ENCODE measurements around the gene MRPL18. TPM values are rescaled to one million over a fixed set of nuclear protein-coding genes. Genes with fewer than 3 reads are reported as not detected.
A peak's percentile ranks its signal among the peaks of the same experiment; 100 is the strongest.

The MRPL18 gene
- total RNA-seq, 1 donor from 2014 or later: 29.0 TPM

DNA sequence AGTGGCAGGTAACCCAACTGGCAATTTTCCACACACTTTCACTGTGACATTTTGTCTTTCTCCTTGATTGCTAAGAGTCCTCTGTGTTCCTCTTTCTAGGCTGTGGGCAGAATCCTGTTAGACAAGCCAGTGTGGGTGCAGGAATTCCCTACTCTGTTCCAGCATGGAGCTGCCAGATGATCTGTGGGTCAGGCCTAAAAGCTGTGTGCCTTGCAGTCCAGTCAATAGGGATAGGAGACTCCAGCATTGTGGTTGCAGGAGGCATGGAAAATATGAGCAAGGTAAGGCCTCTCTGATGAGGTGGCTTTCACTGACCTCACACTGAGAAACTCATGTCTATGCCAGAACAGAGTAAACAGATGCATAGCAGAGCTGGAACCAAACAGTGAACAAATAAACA, 23.4 kb upstream of the MRPL18 start:
- no peak overlapping the region for H3K27ac Mint-ChIP-seq
- TF ChIP-seq, protein P1, sequence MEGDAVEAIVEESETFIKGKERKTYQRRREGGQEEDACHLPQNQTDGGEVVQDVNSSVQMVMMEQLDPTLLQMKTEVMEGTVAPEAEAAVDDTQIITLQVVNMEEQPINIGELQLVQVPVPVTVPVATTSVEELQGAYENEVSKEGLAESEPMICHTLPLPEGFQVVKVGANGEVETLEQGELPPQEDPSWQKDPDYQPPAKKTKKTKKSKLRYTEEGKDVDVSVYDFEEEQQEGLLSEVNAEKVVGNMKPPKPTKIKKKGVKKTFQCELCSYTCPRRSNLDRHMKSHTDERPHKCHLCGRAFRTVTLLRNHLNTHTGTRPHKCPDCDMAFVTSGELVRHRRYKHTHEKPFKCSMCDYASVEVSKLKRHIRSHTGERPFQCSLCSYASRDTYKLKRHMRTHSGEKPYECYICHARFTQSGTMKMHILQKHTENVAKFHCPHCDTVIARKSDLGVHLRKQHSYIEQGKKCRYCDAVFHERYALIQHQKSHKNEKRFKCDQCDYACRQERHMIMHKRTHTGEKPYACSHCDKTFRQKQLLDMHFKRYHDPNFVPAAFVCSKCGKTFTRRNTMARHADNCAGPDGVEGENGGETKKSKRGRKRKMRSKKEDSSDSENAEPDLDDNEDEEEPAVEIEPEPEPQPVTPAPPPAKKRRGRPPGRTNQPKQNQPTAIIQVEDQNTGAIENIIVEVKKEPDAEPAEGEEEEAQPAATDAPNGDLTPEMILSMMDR (IDR thresholded peaks at IDR 0.05; ENCODE audit: unreplicated experiment): no peak
- H3K36me3 Mint-ChIP-seq: peaks cover 47% of the 10 kb centered on the region
- DNase-seq (ENCODE audit: low spot score in 2 of 2, unreplicated experiment in 2 of 2): no peak
- no peak overlapping the region for H3K4me3 Mint-ChIP-seq
- H3K9me3 Mint-ChIP-seq: peaks cover 13% of the 10 kb centered on the region
- no peaks in the 10 kb centered on the region for H3K27me3 Mint-ChIP-seq (ENCODE audit: low read depth)
- peaks cover 9% of the 10 kb centered on the region for H3K4me1 Mint-ChIP-seq

DNA sequence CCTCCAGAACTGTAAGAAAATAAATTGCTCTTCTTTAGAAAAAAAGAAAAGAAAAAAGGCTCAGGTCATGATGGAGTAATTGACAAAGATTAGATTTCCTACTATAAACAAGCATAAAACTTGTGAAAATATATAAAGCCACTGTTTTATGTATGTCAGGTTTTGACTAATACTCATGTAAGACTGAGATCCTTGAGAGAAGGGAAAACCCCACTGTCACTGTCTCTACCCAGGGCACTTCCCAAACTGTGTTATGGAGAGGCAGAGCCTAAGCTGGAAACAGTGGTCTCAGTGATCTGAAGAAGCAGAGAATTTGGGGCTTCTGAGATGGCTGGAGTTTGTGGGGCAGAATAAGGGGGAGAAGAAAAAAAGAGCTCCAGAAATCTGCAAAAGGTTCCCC, 20.8 kb upstream of the MRPL18 start:
- Mint-ChIP-seq H3K4me1 (peaks cover 2% of the 10 kb centered on the region), H3K27ac (no peak overlapping the region), H3K36me3 (peaks cover 58% of the 10 kb centered on the region), H3K9me3 (peaks cover 13% of the 10 kb centered on the region), H3K4me3 (no peak overlapping the region), H3K27me3 (ENCODE audit: low read depth) (no peaks in the 10 kb centered on the region)
- no peak for DNase-seq (ENCODE audit: low spot score in 2 of 2, unreplicated experiment in 2 of 2)
- TF ChIP-seq, protein P1 (IDR thresholded peaks at IDR 0.05; ENCODE audit: unreplicated experiment): no peak

GRCh38 chr6:159772196-159772595, 18.1 kb upstream of the MRPL18 start:
- no peak overlapping the region for H3K27ac Mint-ChIP-seq
- no peaks in the 10 kb centered on the region for H3K4me1 Mint-ChIP-seq
- H3K9me3 Mint-ChIP-seq: peaks cover 13% of the 10 kb centered on the region
- TF ChIP-seq, protein P1 (IDR thresholded peaks at IDR 0.05; ENCODE audit: unreplicated experiment): no peak
- no peak overlapping the region for H3K4me3 Mint-ChIP-seq
- H3K27me3 Mint-ChIP-seq (ENCODE audit: low read depth): no peaks in the 10 kb centered on the region
- DNase-seq (ENCODE audit: low spot score in 2 of 2, unreplicated experiment in 2 of 2): no peak
- peaks cover 63% of the 10 kb centered on the region for H3K36me3 Mint-ChIP-seq

DNA sequence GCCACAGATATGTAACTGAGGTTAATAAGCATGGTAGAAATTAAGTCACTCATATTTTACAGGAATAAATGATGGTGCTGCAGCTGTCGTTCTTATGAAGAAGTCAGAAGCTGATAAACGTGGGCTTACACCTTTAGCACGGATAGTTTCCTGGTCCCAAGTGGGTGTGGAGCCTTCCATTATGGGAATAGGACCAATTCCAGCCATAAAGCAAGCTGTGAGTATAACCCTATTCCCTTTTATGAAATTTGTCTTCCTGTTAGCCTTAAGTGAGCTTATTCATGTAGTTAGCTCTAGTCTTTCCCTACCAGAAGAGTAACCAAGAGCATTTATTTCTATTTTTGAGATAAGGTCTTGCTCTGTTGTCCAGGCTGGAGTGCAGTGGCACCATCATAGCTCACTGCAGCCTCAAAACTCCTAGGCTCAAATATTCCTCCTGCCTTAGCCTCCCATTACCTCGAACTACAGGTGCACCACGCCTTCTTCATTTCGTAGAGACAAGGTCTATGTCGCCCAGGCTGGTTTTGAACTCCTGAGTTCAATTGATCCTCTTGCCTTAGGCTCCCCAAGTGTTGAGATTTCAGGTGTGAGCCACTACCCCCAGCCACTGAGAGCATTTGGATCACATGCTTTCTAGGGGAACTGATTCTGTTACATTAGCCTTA, 12.9 kb upstream of the MRPL18 start:
- H3K9me3 Mint-ChIP-seq: no peaks in the 10 kb centered on the region
- peaks cover 44% of the 10 kb centered on the region for H3K36me3 Mint-ChIP-seq
- H3K27me3 Mint-ChIP-seq (ENCODE audit: low read depth): no peaks in the 10 kb centered on the region
- no peaks in the 10 kb centered on the region for H3K4me1 Mint-ChIP-seq
- no peak overlapping the region for H3K4me3 Mint-ChIP-seq
- TF ChIP-seq, protein P1 (IDR thresholded peaks at IDR 0.05; ENCODE audit: unreplicated experiment): no peak
- no peak for DNase-seq (ENCODE audit: low spot score in 2 of 2, unreplicated experiment in 2 of 2)
- H3K27ac Mint-ChIP-seq: peak overlapping the region; percentile 41

GRCh38 chr6:159778131-159778530, 12.1 kb upstream of the MRPL18 start:
- no peaks in the 10 kb centered on the region for H3K4me1 Mint-ChIP-seq
- H3K27ac Mint-ChIP-seq: no peak overlapping the region
- H3K9me3 Mint-ChIP-seq: no peaks in the 10 kb centered on the region
- no peak for DNase-seq (ENCODE audit: low spot score in 2 of 2, unreplicated experiment in 2 of 2)
- TF ChIP-seq, protein P1 (IDR thresholded peaks at IDR 0.05; ENCODE audit: unreplicated experiment): no peak
- no peaks in the 10 kb centered on the region for H3K27me3 Mint-ChIP-seq (ENCODE audit: low read depth)
- H3K36me3 Mint-ChIP-seq: peaks cover 50% of the 10 kb centered on the region
- no peak overlapping the region for H3K4me3 Mint-ChIP-seq

Data from mesothelial cell of epicardium (in vitro differentiated cells).